Endothelial cell of umbilical vein (primary cell): Measurements from ENCODE around the gene USPL1. TPM values are rescaled to one million over a fixed set of nuclear protein-coding genes. Genes with fewer than 3 reads are reported as not detected.

Source experiments
- Bru-seq: library from RNA; stranded (reverse); fragments of 400-500 nt; gene quantifications from one replicate; lab custom pipeline; 2021; lab: Mats Ljungman, UMichigan
- BruChase-seq, 2 experiments: library from RNA; stranded (reverse); fragments of 400-500 nt; gene quantifications; one replicate each; lab custom pipeline; 2021; lab: Mats Ljungman, UMichigan
- BruUV-seq: library from RNA; stranded (reverse); fragments of 400-500 nt; replicated peaks from 2 replicates; lab custom pipeline; 2021; lab: Mats Ljungman, UMichigan
- CTCF ChIA-PET: fragments of 300-600, 350-600 bp; sonication (Branson Sonifier 250); formaldehyde crosslinking; loops from one replicate; lab custom pipeline; 2021; ENCODE audit warnings: antibody characterized with exemption, inconsistent platforms; lab: Charles Lee
- POLR2A ChIA-PET: fragments of 300-600, 350-600 bp; sonication (Branson Sonifier 250); formaldehyde crosslinking; loops from one replicate; lab custom pipeline; 2021; ENCODE audit warnings: antibody characterized with exemption, inconsistent platforms; lab: Charles Lee
- DNase-seq: peaks from one replicate; pipeline ENCODE4 v3.0.0-alpha.2; 2011; ENCODE audit warnings: low read depth, low spot score
- FAIRE-seq: peaks from 2 replicates; lab custom pipeline; 2011; peaks lifted over from hg19 to GRCh38; lab: Jason Lieb, UNC
- H2AFZ ChIP-seq: 2 replicates; pipeline ENCODE4 v1.6.0; 2012; ENCODE audit warnings: low read depth, low read length, control low read depth, inconsistent platforms
- H3K27ac ChIP-seq: 2 replicates; pipeline ENCODE4 v1.5.1; 2011; ENCODE audit warnings: low read depth, mild to moderate bottlenecking, control low read depth, low read length, moderate library complexity; ENCODE audit not compliant: insufficient read depth
- H3K27me3 ChIP-seq, 2 experiments: 2 replicates each; pipeline versions ENCODE4 v1.6.0 to v1.6.1; 2011; ENCODE audit warnings: low read length in 2 of 2, mixed read lengths in 1 of 2; ENCODE audit not compliant: control insufficient read depth in 2 of 2, insufficient read depth in 2 of 2
- H3K36me3 ChIP-seq, 2 experiments: 2 replicates in 1 of 2; 3 replicates in 1 of 2; pipeline ENCODE4 v1.5.1; 2011; ENCODE audit warnings: low read length in 2 of 2, mild to moderate bottlenecking in 1 of 2, moderate library complexity in 1 of 2; ENCODE audit not compliant: control insufficient read depth in 2 of 2, insufficient read depth in 2 of 2; ENCODE audit errors: extremely low read depth in 1 of 2
- H3K4me1 ChIP-seq: 3 replicates; pipeline ENCODE4 v1.5.1; 2011; ENCODE audit warnings: mild to moderate bottlenecking, low read length; ENCODE audit not compliant: control insufficient read depth, insufficient read depth; ENCODE audit errors: extremely low read depth
- H3K4me2 ChIP-seq: 2 replicates; pipeline ENCODE4 v1.6.1; 2011; ENCODE audit warnings: low read length, control low read depth, mixed read lengths; ENCODE audit not compliant: insufficient read depth
- H3K4me3 ChIP-seq, 3 experiments: fragments of 200-600 bp in 1 of 3; sonication (generic), shearing (Covaris generic) in 1 of 3; replicated peaks in 1 of 3; 2 replicates each; pipeline ENCODE4 v1.5.1; 2011 to 2016; ENCODE audit warnings: control low read depth in 3 of 3, low read length in 3 of 3, mild to moderate bottlenecking in 2 of 3, inconsistent platforms in 1 of 3, low read depth in 1 of 3, moderate library complexity in 1 of 3; ENCODE audit not compliant: insufficient read depth in 1 of 3
- H3K79me2 ChIP-seq: 2 replicates; pipeline ENCODE4 v1.6.0; 2012; ENCODE audit warnings: low read length, inconsistent platforms; ENCODE audit not compliant: control insufficient read depth, insufficient read depth
- H3K9ac ChIP-seq: replicated peaks from 2 replicates; pipeline ENCODE3; 2011; ENCODE audit warnings: low read length, control low read depth; ENCODE audit not compliant: insufficient read depth; ENCODE audit errors: extremely low read depth
- H3K9me1 ChIP-seq: replicated peaks from 3 replicates; pipeline ENCODE4 v1.6.0; 2011; ENCODE audit warnings: mild to moderate bottlenecking, low read length; ENCODE audit not compliant: control insufficient read depth, insufficient read depth; ENCODE audit errors: extremely low read depth
- H3K9me3 ChIP-seq: replicated peaks from 2 replicates; pipeline ENCODE4 v1.5.1; 2012; ENCODE audit warnings: low read length, inconsistent platforms; ENCODE audit not compliant: control insufficient read depth, insufficient read depth
- H4K20me1 ChIP-seq: replicated peaks from 2 replicates; pipeline ENCODE3; 2011; ENCODE audit warnings: mild to moderate bottlenecking, low read length; ENCODE audit not compliant: control insufficient read depth, insufficient read depth; ENCODE audit errors: extremely low read depth
- EZH2 ChIP-seq: IDR thresholded peaks from 2 replicates; pipeline ENCODE4 v1.6.1; 2012; ENCODE audit warnings: borderline replicate concordance, low read depth, mild to moderate bottlenecking, moderate library complexity, low read length, inconsistent platforms; ENCODE audit not compliant: severe bottlenecking
- FOS ChIP-seq: IDR thresholded peaks from 2 replicates; pipeline ENCODE4 v1.6.1; 2011; ENCODE audit warnings: mild to moderate bottlenecking, low read length, moderate library complexity, borderline replicate concordance; ENCODE audit not compliant: insufficient read depth
- GATA2 ChIP-seq: IDR thresholded peaks from 2 replicates; pipeline ENCODE4 v1.7.0; 2011; ENCODE audit warnings: low read depth, mild to moderate bottlenecking, moderate library complexity, mixed read lengths, low read length; ENCODE audit not compliant: insufficient read length, insufficient read depth
- JUN ChIP-seq: IDR thresholded peaks from 2 replicates; pipeline ENCODE4 v1.6.1; 2011; ENCODE audit warnings: borderline replicate concordance, low read depth; ENCODE audit not compliant: insufficient read length, insufficient read depth
- MYC ChIP-seq: IDR thresholded peaks from one replicate; pipeline ENCODE4 v1.6.1; 2011; ENCODE audit warnings: mild to moderate bottlenecking, low read depth, low read length
- POLR2A ChIP-seq: IDR thresholded peaks from 2 replicates; pipeline ENCODE4 v1.6.1; 2012; ENCODE audit warnings: low read depth, mild to moderate bottlenecking, control low read depth, low read length
- POLR2AphosphoS5 ChIP-seq: IDR thresholded peaks from 2 replicates; pipeline ENCODE4 v1.6.1; 2012; ENCODE audit warnings: low read depth, mild to moderate bottlenecking, control low read depth, low read length, moderate library complexity; ENCODE audit not compliant: insufficient read depth
- dilution Hi-C: fragments of 300-500 bp; cut with MboI; formaldehyde crosslinking; loops from one replicate; pipeline ENCODE4 v1.15.0; 2019; ENCODE audit warnings: low sequenced_read_pairs; ENCODE audit not compliant: extremely low pct_ligation_motif_present
- intact Hi-C: fragments of 100-400 bp; cut with micrococcal nuclease; formaldehyde crosslinking; loops from one replicate; pipeline ENCODE4 v1.10.0; 2022
- long read RNA-seq: library from polyadenylated mRNA; stranded (forward); transcript quantifications from one replicate; pipeline ENCODE4 v2.0.0, GENCODE V29; 2021
- polyA minus RNA-seq, 3 experiments: library from RNA; depleted of rRNA, polyadenylated mRNA; stranded (reverse); fragments of >200 nt; gene quantifications; 1 replicate in 1 of 3; 2 replicates in 2 of 3; pipeline ENCODE4 v1.2.3, GENCODE V29; 2011
- polyA plus RNA-seq, 4 experiments: library from polyadenylated mRNA; depleted of rRNA in 3 of 4; stranded (reverse) in 3 of 4; unstranded in 1 of 4; fragments of >200 nt; gene quantifications; 2 replicates each; pipeline versions ENCODE4 v1.2.1 to v1.2.3, GENCODE V29; 2011 to 2012; ENCODE audit warnings: missing spikeins in 1 of 4
- total RNA-seq: library from RNA; stranded (reverse); gene quantifications from 2 replicates; pipeline ENCODE4 v1.2.3, GENCODE V29; 2021
- TF ChIP-seq, protein P1 (sequence below), 2 donors: IDR thresholded peaks; 1 replicate in 1 of 2; 2 replicates in 1 of 2; pipeline ENCODE4 v1.5.1; 2011; ENCODE audit warnings: low read length in 2 of 2, mild to moderate bottlenecking in 2 of 2, moderate library complexity in 2 of 2, control low read depth in 1 of 2, inconsistent platforms in 1 of 2, low read depth in 1 of 2; ENCODE audit not compliant: insufficient read depth in 1 of 2; ENCODE audit errors: extremely low read depth in 1 of 2
- TF ChIP-seq, protein P2 (sequence below): IDR thresholded peaks from 2 replicates; pipeline ENCODE4 v1.6.1; 2011; ENCODE audit not compliant: insufficient read depth, insufficient read length

The USPL1 gene
- 18.8 and 21.0 TPM in 2 replicates for total RNA-seq
- polyA plus RNA-seq = 12.0 and 14.6 TPM in 2 replicates
- polyA plus RNA-seq (2011; cell fraction: cytosol; rRNA removed) = 14.1 and 15.3 TPM in 2 replicates
- polyA plus RNA-seq (2011; cell fraction: nucleus; rRNA removed) = 50.1 and 64.1 TPM in 2 replicates
- polyA plus RNA-seq (2012) = 22.0 and 23.4 TPM in 2 replicates
- 14.7 and 17.6 TPM in 2 replicates for polyA minus RNA-seq
- polyA minus RNA-seq (2011; cell fraction: cytosol; rRNA and poly(A)+ RNA removed) = 3.3 TPM
- 20.5 and 33.3 TPM in 2 replicates for polyA minus RNA-seq (2011; cell fraction: nucleus; rRNA and poly(A)+ RNA removed)
- percentile 94 among the genes with signal in this experiment for Bru-seq, nascent RNA
- percentile 71 among the genes with signal in this experiment for BruChase-seq, experiment 1, labeled RNA remaining after a 6-hour chase
- BruChase-seq, experiment 2, labeled RNA remaining after a 2-hour chase = percentile 88 among the genes with signal in this experiment
- long read RNA-seq, partial matches to known transcripts = 3 of 21 reads
- long read RNA-seq, other reads (novel, unspliced or antisense) = 15 of 21 reads

DNA sequence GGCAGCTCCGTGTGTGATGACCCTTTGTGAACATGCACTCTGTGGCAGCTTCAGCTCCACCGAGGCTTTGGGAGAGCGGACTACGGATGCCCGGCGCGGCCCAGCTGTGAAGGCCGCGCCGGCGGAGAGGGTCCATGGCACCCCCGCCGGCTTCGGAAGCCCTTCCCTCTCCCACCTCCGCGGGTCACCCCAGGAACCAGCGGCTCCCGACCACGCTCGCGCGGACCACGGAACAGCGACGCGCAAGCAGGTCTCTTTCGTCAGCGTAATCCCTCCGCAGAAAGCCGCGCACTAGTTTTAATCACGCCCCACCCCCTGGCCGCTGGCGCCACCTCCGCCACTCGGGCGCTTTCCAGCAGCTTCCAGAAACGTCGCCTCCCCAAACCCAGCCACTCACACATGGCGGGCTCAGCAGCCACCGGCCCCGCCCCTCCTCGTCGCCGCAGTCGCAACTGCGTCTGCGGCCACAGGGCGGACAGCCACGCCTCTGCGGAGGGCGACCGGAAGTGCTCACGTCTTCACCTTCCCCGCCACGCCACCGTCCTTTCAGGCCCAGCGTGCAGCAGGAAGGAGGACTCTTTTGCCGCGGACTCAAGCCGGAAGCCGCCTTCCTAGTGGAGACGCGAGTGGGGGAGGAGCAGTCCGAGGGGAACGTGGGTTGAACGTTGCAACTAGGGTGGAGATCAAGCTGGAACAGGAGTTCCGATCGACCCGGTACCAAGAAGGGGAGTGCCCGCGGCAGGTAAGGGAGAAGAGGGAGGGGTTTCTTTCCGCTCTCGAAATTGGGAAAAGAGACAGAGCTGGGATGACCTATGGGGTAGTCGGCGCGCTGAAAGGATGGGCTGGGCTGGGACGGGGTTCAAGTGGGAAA is at the start of gene USPL1:
TSS of gene USPL1 (plus strand) at position 606 of the 871 bp plus-strand sequence. CDS start 3,221 bp downstream, outside the sequence.
- no peaks in the 10 kb centered on the region for H3K27me3 ChIP-seq
- ChIA-PET CTCF (interaction anchor here (0.6 to 4.0 kb wide), 11 partner anchors 18 to 503 kb away, joined by 3 to 30 read pairs (median 3); partner anchors contain the start of gene HMGB1), POLR2A (interaction anchor here (0.9 to 1.4 kb wide), 6 partner anchors 9 to 767 kb away, joined by 3 to 4 read pairs (median 3); partner anchors contain the start of genes HMGB1, UBE2L5 and UBL3)
- FAIRE-seq (peak; percentile 89), DNase-seq (peak; percentile 100)
- peaks cover 75% of the 10 kb centered on the region for H3K79me2 ChIP-seq
- H3K9ac ChIP-seq = peak within 1 kb of the TSS; percentile 88
- intact Hi-C loops = loop anchor here (1.0 to 5.0 kb wide), 13 partner anchors 45 to 545 kb away; no protein-coding TSS in a partner anchor
- H3K9me3 ChIP-seq = no peaks in the 10 kb centered on the region
- peak within 1 kb of the TSS; percentile 87 for H3K27ac ChIP-seq
- H3K9me1 ChIP-seq = no peaks in the 10 kb centered on the region
- BruUV-seq = TSS peak; percentile 24
- H3K4me2 ChIP-seq = peak within 1 kb of the TSS; percentile 99
- H2AFZ ChIP-seq = peak within 1 kb of the TSS; percentile 67
- H3K4me1 ChIP-seq = peaks cover 36% of the 10 kb centered on the region
- dilution Hi-C loops = no loop called here
- H3K4me3 ChIP-seq = peak within 1 kb of the TSS; percentile 83 to 95 (median 95)
- no peaks in the 10 kb centered on the region for H4K20me1 ChIP-seq
- no peaks in the 10 kb centered on the region for H3K36me3 ChIP-seq
- TF ChIP-seq, protein P1, sequence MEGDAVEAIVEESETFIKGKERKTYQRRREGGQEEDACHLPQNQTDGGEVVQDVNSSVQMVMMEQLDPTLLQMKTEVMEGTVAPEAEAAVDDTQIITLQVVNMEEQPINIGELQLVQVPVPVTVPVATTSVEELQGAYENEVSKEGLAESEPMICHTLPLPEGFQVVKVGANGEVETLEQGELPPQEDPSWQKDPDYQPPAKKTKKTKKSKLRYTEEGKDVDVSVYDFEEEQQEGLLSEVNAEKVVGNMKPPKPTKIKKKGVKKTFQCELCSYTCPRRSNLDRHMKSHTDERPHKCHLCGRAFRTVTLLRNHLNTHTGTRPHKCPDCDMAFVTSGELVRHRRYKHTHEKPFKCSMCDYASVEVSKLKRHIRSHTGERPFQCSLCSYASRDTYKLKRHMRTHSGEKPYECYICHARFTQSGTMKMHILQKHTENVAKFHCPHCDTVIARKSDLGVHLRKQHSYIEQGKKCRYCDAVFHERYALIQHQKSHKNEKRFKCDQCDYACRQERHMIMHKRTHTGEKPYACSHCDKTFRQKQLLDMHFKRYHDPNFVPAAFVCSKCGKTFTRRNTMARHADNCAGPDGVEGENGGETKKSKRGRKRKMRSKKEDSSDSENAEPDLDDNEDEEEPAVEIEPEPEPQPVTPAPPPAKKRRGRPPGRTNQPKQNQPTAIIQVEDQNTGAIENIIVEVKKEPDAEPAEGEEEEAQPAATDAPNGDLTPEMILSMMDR (IDR thresholded peaks at IDR 0.05; ENCODE audit: extremely low read depth in 1 of 2, insufficient read depth in 1 of 2, low read depth in 1 of 2, low read length in 2 of 2) = peak in 1 of 2 donors; percentile 31
- TF ChIP-seq GATA2 = no peak
- TF ChIP-seq, protein P2, sequence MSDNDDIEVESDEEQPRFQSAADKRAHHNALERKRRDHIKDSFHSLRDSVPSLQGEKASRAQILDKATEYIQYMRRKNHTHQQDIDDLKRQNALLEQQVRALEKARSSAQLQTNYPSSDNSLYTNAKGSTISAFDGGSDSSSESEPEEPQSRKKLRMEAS = peak; percentile 87
- TF ChIP-seq FOS = peak; percentile 64
- TF ChIP-seq EZH2 = no peak
- no peak for TF ChIP-seq JUN
- peak; percentile 96 for TF ChIP-seq POLR2AphosphoS5
- peak; percentile 99 for TF ChIP-seq MYC
- no peak for TF ChIP-seq POLR2A
